HG03457 (cell line): ENCODE results near the gene PCARE.

Experiments
- ATAC-seq: cut with Tn5 transposase; IDR thresholded peaks from one replicate; pipeline ENCODE4 v1.9.1; 2021; ENCODE audit warnings: moderate number of reproducible peaks; ENCODE audit not compliant: unreplicated experiment

PCARE gene

GRCh38 chr2:29063646-29064345, 10.5 kb downstream of the PCARE start:
- ATAC-seq = no peak

DNA sequence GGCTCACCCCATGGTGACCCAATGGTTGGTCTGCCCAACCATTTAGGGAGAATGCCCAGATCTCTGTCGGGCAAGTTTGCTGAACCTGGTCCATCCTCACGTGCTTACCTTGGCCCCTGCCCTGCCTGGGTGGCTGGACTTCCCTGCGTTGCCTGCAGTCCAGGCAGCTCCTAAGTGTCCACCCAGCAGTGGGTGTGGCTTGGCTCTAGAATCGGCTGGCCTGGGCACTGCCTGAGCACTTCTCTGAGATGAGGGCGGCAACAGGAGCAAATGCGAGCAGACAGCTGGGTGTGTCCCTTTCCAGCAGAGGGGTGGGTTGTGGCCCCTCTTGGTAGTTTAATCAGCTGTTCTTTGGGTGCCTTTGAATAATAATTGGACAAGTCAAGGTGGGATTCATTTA, 11.3 kb downstream of the PCARE start:
- ATAC-seq = no peak

DNA sequence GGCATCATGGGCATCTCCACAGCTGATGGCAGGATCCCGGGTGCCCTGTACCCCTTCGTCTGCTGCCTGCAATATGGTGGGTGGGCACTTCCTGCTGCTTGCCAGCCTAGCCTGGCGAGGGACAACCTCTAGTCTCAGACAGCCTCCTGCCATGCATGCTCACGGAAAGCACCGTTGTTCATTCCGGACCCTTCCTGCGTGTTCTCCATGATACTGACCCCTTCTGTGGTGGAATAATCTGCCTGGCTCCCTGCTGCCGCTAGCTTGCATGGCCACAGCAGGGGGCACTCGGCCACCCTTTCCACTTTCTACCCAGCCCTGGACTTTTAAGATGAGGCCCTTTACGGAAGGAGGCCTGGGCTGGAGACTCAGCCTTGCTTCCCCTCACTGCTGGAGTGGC, 12.0 kb downstream of the PCARE start:
- ATAC-seq = no peak

- no peak for ATAC-seq
Observed at GRCh38 chr2:29061616-29062015, 12.7 kb downstream of the PCARE start.

DNA sequence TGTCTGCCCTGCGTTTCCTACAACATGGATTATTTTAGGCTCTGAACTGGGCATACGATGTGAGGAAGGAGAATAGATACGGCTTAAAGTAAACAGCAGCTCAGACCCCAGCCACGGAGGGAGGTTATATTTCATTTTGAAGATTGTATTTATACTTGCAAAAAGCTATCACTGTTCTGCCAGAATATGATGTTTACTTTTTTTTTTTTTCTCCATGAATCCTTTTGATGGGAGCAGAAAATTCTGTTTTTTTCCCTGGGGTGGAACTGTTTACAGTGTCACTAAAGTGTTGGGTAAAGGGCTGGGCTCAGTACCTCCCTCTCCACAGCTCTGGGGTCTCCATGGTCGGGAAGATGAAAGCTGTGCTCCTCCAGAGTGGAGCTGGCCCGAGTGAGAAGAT, 13.1 kb downstream of the PCARE start:
- no peak for ATAC-seq

GRCh38 chr2:29060441-29060840, 13.9 kb downstream of the PCARE start:
- ATAC-seq = no peak

DNA sequence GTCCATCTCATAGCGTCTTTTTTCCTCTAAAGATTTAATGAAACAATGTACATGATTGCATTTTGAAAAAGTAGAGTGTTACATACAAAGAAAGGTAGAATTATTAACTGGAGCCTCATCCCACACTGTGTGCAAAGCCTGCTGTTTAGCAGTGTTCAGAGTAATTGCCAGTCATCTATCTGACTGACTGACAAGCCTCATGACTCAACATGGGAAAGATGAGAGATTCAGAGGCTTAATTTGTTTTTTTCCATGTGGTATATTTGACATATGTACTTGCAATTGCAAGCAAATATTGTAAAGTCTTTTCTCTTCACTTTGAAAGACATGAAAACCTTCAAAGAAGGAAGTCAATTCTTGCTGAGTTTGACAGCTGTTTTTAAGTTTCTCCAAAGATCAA, 14.7 kb downstream of the PCARE start:
- no peak for ATAC-seq

GRCh38 chr2:29057006-29057405, 17.3 kb downstream of the PCARE start:
- no peak for ATAC-seq

DNA sequence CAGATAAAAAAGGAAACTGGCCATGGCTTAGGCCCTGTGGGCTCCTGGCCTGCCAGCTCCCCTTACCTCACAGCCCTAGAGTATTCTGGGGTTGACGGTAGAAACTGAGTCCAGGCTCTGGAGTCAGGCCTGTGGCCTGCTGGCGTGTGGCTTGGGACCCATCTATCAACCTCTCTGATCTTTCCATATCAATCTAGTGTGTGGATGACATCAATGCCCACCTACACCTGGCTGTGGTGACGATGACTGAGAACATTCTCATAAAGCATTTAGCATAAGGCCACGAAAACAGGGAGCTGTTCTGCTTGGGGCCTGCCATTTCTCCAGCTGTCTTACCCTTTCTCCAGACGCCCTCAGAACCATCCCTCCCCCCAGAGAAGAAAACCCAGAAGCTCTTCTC, 17.9 kb downstream of the PCARE start:
- ATAC-seq = no peak

DNA sequence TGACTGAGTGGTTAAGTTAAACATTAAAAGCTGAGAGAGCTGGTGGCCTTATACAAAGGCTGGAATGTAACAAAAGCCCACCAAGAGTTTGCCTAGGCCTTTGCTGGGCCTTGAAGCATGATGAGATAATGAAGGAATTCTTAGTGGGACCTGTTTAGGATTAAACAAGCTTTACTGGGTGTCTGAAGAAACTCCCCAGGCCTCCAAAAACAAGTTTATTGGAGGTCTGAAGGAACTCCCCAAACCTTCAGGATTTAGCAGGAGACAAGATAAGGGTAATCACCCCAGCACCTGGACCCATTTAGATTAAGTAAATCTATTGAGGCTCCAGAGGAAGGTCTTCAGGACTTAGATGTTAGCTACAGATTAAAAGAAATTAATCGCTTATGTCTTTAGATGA, 18.7 kb downstream of the PCARE start:
- ATAC-seq = no peak

- ATAC-seq = no peak
Observed at GRCh38 chr2:29054430-29054829, 19.9 kb downstream of the PCARE start.

DNA sequence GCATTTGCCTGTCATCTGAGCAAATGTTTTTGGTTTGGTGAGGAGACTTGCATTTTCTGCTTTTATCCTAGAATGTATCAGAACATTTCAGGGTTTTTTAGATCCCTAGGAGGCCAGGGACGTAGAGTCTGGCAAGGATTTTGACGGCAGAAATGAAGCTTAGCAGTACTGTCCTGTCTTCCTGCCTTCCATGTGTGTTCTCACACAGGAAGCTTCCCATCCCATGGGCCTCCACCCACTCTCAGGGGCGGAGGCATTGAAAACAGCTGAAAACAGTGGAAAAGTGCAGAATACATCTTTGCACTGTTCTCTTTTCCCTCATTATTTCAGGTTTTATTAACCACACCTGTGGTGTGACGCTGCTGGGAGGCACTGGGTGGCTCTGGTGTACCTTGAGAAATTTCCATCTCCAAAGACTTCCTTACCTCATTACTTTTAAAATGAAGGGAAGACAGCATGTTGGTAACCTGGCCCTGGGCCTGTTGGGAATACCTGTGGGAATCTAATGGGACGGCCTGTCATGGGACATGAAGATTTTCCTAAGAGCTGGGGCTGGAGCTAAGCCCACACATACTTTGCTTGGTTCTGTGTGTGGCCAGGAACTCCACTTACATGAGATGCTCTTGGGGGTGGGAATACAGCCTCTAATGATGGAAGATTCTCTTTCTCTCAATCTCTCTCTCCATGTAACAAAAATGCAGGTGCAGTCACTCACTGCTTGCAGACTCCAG, 20.5 kb downstream of the PCARE start:
- ATAC-seq = no peak

- no peak for ATAC-seq
Observed at GRCh38 chr2:29053223-29053622, 21.1 kb downstream of the PCARE start.

DNA sequence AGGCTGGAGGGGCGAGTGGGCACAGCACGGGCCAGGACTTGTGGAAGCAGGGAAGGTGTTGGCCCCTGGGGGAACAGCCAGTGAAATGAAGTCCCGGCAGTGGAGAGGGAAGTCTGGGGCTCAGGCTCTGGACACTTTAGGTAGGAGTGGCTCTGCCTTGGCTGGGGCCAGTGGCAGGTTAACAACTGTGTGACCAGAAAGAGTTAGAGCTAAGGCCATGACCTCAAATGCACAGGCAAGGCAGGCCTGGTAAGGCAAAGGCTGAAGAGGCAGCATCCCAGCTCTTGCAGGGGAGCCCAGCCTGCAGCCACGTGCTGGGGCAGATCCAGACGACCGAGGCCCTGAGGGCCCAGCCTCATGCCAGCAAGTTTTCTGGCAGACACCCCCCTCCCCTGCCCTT, 21.5 kb downstream of the PCARE start:
- no peak for ATAC-seq

DNA sequence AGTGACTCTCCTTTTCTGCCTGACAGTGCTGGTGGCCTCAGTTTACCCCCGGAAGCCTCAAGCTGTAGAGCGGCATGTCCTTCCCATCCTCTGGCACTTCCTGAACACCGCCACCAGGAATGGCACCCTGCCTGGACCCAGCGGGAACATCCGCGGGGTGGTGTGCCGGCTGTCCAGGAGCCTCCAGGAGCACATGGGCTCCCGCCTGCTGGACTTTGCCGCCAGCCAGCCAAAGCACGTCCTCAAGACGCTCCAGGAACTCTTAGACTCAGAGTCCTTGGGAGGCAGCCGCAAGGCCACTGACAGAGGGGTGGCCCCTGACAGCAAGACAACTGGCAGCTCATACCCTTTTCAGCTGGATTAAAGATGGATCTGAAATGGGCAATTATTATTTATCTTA, 22.6 kb downstream of the PCARE start:
- no peak for ATAC-seq

DNA sequence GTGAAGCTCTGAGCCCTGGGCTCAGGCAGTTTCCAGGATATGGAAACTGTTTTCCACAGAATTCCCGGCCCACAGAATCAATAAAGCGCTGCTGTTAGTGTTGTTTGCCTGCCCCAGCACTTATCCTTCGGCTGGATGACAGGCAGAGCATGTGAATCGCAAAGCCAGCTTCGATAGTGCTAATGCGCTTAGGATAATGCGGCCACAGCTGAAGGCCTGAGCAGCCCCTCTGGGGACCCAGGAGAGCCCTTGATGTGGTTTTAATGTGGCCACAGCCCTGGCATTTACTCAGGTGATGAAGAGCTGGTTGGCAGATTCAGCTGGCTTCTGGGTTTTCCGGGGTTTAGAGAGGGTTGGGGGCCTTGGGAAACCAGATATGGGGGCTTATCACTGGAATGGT, 23.7 kb downstream of the PCARE start:
- ATAC-seq = no peak

GRCh38 chr2:29047083-29047845, 27.1 kb downstream of the PCARE start:
- ATAC-seq = no peak

GRCh38 chr2:29046321-29046720, 28.0 kb downstream of the PCARE start:
- ATAC-seq = no peak

DNA sequence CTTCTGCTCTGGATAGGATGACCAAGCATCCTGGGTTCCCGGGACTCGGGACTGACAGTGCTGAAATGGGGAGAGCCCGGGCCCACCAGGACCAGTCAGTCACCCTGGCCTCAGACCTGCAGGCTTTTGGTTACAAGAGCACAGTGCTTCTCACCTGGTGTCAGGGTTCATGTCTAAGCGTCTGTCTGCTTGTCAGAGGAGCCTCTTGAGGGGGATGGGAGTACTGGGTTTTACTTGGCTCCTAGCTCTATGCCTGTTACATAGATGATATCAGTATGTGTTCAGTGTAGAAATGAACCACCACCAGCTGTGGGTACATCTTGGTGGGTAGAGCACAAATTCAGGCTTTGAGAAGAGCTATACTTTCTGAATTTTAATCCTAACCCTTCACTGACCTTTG, 29.9 kb downstream of the PCARE start:
- no peak for ATAC-seq

GRCh38 chr2:29042561-29043075, 31.7 kb downstream of the PCARE start:
- no peak for ATAC-seq

DNA sequence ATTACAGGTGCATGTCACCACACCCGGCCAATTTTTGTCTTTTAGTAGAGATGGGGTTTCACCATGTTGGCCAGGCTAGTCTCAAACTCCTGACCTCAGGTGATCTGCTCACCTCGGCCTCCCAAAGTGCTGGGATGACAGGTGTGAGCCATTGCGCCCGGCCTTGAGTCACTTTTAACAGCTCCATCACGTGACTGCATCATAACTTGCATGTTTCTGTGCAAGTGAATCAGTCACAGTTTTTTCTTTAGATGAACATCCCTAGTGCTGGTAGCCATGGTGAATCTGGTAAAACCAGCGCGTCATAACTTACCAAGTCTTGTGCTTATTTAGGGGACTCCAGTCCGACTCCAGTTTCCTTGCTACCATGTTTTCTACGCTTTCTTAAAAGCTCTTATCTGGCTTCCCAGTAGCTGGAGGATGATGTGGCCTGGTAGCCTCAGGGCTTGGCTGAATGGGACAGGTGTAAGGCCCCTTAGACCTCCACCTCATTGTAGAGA, 33.1 kb downstream of the PCARE start:
- no peak for ATAC-seq

DNA sequence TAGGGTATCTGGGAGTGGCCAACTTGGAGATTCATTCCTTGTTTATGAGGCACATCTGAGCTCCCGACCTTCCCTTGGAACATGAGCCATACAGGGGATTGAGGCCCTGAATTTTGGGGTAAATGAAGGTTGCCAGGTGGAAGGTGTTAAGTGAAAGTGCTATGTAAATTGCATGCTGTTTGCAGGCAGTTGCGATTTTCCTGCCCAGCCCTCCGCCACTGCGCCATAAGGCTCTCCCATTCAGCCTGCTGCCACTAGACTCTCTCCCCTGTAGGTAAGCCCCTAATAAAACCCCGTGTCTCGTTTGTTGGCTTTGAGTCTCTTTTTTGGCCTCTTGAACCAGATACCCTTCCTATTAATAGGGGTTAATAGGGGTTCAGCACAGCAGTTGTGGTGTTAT, 33.8 kb downstream of the PCARE start:
- ATAC-seq = no peak
